K562 (cell line): Measurements from ENCODE around the gene CTNNBL1. TPM values are rescaled to one million over a fixed set of nuclear protein-coding genes. Genes with fewer than 3 reads are reported as not detected.

Experiments used
- ATAC-seq: fragments of 200-7000 bp; cut with Tn5 transposase; 3 replicates; pipeline ENCODE4 v1.9.1; 2020; ENCODE audit warnings: moderate library complexity
- BruUV-seq: library from RNA; stranded (reverse); fragments of 400-500 nt; replicated peaks from 2 replicates; lab custom pipeline; 2021; lab: Mats Ljungman, UMichigan
- CTCF ChIA-PET: fragments of 300-600 bp; formaldehyde crosslinking; extraction: SDS; loops from one replicate; lab custom pipeline; 2021; ENCODE audit warnings: low intra/inter-chr PET ratio; lab: Yijun Ruan, JAX
- POLR2A ChIA-PET: fragments of 300-600, 350-650 bp; sonication (Branson Sonifier 250); formaldehyde crosslinking; extraction: SDS; loops from one replicate; lab custom pipeline; 2021; ENCODE audit warnings: antibody characterized with exemption, inconsistent platforms; lab: Yijun Ruan, JAX
- DNase-seq, 4 experiments: peaks; one replicate each; pipeline versions ENCODE4 v3.0.0 to v3.0.0-alpha.2; 2011 to 2018; ENCODE audit warnings: low spot score in 3 of 4, mixed read lengths in 3 of 4; ENCODE audit errors: extremely low read depth in 1 of 4
- FAIRE-seq: peaks from 2 replicates; lab custom pipeline; 2011; peaks lifted over from hg19 to GRCh38; lab: Jason Lieb, UNC
- H2AFZ ChIP-seq: 2 replicates; pipeline ENCODE4 v1.6.0; 2011; ENCODE audit warnings: low read depth, low read length, control low read depth, inconsistent platforms
- H3K27ac ChIP-seq: fragments of 200-600 bp; 3 replicates; pipeline ENCODE4 v1.8.0; 2011; ENCODE audit warnings: low read depth, mild to moderate bottlenecking, control low read depth, inconsistent platforms, low read length, moderate library complexity, mixed read lengths; ENCODE audit errors: extremely low read depth
- H3K27me3 ChIP-seq, 2 experiments: fragments of 300-600 bp in 1 of 2; 2 replicates in 1 of 2; 3 replicates in 1 of 2; pipeline versions ENCODE4 v1.6.0 to v1.8.0; 2011; ENCODE audit warnings: inconsistent platforms in 2 of 2, low read length in 2 of 2, mild to moderate bottlenecking in 1 of 2, mixed read lengths in 1 of 2, moderate library complexity in 1 of 2; ENCODE audit not compliant: control insufficient read depth in 2 of 2, insufficient read depth in 2 of 2
- H3K36me3 ChIP-seq: fragments of 300-600 bp; 3 replicates; pipeline ENCODE4 v1.8.0; 2011; ENCODE audit warnings: mild to moderate bottlenecking, low read length, inconsistent platforms; ENCODE audit not compliant: control insufficient read depth, insufficient read depth
- H3K4me1 ChIP-seq, 2 experiments: fragments of 200-600 bp in 1 of 2; replicated peaks in 1 of 2; 2 replicates in 1 of 2; 3 replicates in 1 of 2; pipeline versions ENCODE4 v1.5.1 to v1.8.0; 2011; ENCODE audit warnings: inconsistent platforms in 2 of 2, low read length in 2 of 2, mild to moderate bottlenecking in 1 of 2, mixed read lengths in 1 of 2, moderate library complexity in 1 of 2; ENCODE audit not compliant: control insufficient read depth in 2 of 2, insufficient read depth in 2 of 2
- H3K4me2 ChIP-seq: 2 replicates; pipeline ENCODE4 v1.6.1; 2011; ENCODE audit warnings: low read length, control low read depth, inconsistent platforms, mixed read lengths; ENCODE audit not compliant: insufficient read depth
- H3K4me3 ChIP-seq: fragments of 200-600 bp; sonication (generic), shearing (Covaris generic); 2 replicates; pipeline ENCODE4 v1.5.1; 2016; ENCODE audit warnings: control low read depth, inconsistent platforms
- H3K79me2 ChIP-seq: fragments of 200-600 bp; 3 replicates; pipeline ENCODE4 v1.8.0; 2011; ENCODE audit warnings: low read length, inconsistent platforms; ENCODE audit not compliant: control insufficient read depth, insufficient read depth
- H3K9ac ChIP-seq, 2 experiments: 2 replicates each; pipeline versions ENCODE4 v1.6.0 to v1.6.1; 2011; ENCODE audit warnings: low read depth in 2 of 2, low read length in 2 of 2, control low read depth in 1 of 2, inconsistent platforms in 1 of 2, mild to moderate bottlenecking in 1 of 2, mixed read lengths in 1 of 2; ENCODE audit not compliant: insufficient read depth in 1 of 2
- H3K9me1 ChIP-seq: one replicate; pipeline ENCODE4 v1.6.0; 2011; ENCODE audit warnings: inconsistent platforms, mild to moderate bottlenecking, low read length, moderate library complexity; ENCODE audit not compliant: control insufficient read depth, insufficient read depth
- H3K9me3 ChIP-seq: replicated peaks from 2 replicates; pipeline ENCODE4 v1.5.1; 2011; ENCODE audit warnings: low read depth, low read length, inconsistent platforms; ENCODE audit not compliant: control insufficient read depth, insufficient read depth
- H4K20me1 ChIP-seq: replicated peaks from 2 replicates; pipeline ENCODE4 v1.6.1; 2011; ENCODE audit warnings: low read length, inconsistent platforms, mixed read lengths; ENCODE audit not compliant: control insufficient read depth, insufficient read depth
- ARID2 ChIP-seq: fragments of 450-650 bp; IDR thresholded peaks from 2 replicates; pipeline ENCODE4 v1.6.1; 2017; ENCODE audit warnings: antibody characterized with exemption, mild to moderate bottlenecking
- ATF7 ChIP-seq: fragments of 450-650 bp; IDR thresholded peaks from 2 replicates; pipeline ENCODE4 v1.7.1; 2014; ENCODE audit warnings: mild to moderate bottlenecking, moderate library complexity
- L3MBTL2 ChIP-seq: fragments of 450-650 bp; IDR thresholded peaks from 2 replicates; pipeline ENCODE4 v1.6.1; 2016; ENCODE audit warnings: mild to moderate bottlenecking, moderate library complexity
- RHOXF2B ChIP-seq: fragments of 250-450 bp; sonication (Bioruptor Pico); conservative IDR thresholded peaks from 2 replicates; pipeline ENCODE4 v1.5.1; 2021
- SP1 ChIP-seq: sonication (generic); formaldehyde crosslinking; IDR thresholded peaks from 2 replicates; pipeline ENCODE4 v1.8.1; 2022; ENCODE audit warnings: mild to moderate bottlenecking, missing genetic modification reagents
- SRSF3 ChIP-seq: fragments of 200-400 bp; formaldehyde crosslinking; IDR thresholded peaks from 2 replicates; pipeline ENCODE4 v1.6.1; 2016; ENCODE audit warnings: mild to moderate bottlenecking, low read length, moderate library complexity; ENCODE audit not compliant: insufficient read depth
- ZFPM2 ChIP-seq: fragments of 250-450 bp; sonication (Bioruptor Pico); IDR thresholded peaks from 2 replicates; pipeline ENCODE4 v1.5.1; 2022; ENCODE audit warnings: mild to moderate bottlenecking
- ZNF717 ChIP-seq: fragments of 250-450 bp; sonication (Bioruptor Pico); IDR thresholded peaks from 2 replicates; pipeline ENCODE4 v1.5.0; 2021
- in situ Hi-C: fragments of 300-500 bp; cut with MboI; formaldehyde crosslinking; loops from 4 replicates; pipeline ENCODE4 v1.15.0; 2018; ENCODE audit warnings: inconsistent platforms, mixed read lengths
- intact Hi-C: fragments of 100-400 bp; cut with micrococcal nuclease; formaldehyde crosslinking; loops from 2 replicates; pipeline ENCODE4 v1.14.2; 2022
- polyA plus RNA-seq, 8 experiments: library from polyadenylated mRNA; depleted of rRNA in 4 of 8; stranded (reverse) in 5 of 8; unstranded in 3 of 8; fragments of >200 nt; fragmentation: Nextera tagmentation in 2 of 8; fragmentation: Illumina TruSeq in 1 of 8; extraction: Ambion mirVana in 2 of 8; extraction: Trizol in 1 of 8; gene quantifications; 2 replicates each; pipeline versions ENCODE4 v1.2.1 to v1.2.3, GENCODE V29; 2011 to 2014; ENCODE audit warnings: inconsistent platforms in 1 of 8, missing spikeins in 1 of 8
- total RNA-seq, 7 experiments: library from RNA; depleted of rRNA in 6 of 7; stranded (reverse); fragments of >200 nt in 6 of 7; fragmentation: Illumina TruSeq in 2 of 7; extraction: Trizol in 2 of 7; gene quantifications; 2 replicates each; pipeline versions ENCODE4 v1.2.1 to v1.2.3, GENCODE V29; 2011 to 2021; ENCODE audit warnings: low replicate concordance in 1 of 7
- TF ChIP-seq, protein P1 (sequence below): sonication (generic); formaldehyde crosslinking; IDR thresholded peaks from 2 replicates; pipeline ENCODE4 v1.8.0; 2022; ENCODE audit warnings: missing genetic modification reagents, mild to moderate bottlenecking, borderline replicate concordance
- TF ChIP-seq, protein P2 (sequence below): sonication (generic); formaldehyde crosslinking; IDR thresholded peaks from 2 replicates; pipeline ENCODE4 v1.8.1; 2022; ENCODE audit warnings: missing genetic modification reagents
- TF ChIP-seq, protein P3 (sequence below): fragments of 200-800 bp; sonication (Bioruptor generic); IDR thresholded peaks from 2 replicates; pipeline ENCODE4 v1.6.1; 2017; ENCODE audit warnings: missing genetic modification characterization, missing compliant biosample characterization
- TF ChIP-seq, protein P4 (sequence below): conservative IDR thresholded peaks from 2 replicates; pipeline ENCODE4 v1.6.1; 2011; ENCODE audit warnings: low read depth, mild to moderate bottlenecking, low read length; ENCODE audit not compliant: control insufficient read depth

CTNNBL1 gene
- total and polyA plus RNA-seq, 9 of the 15 experiments (the other 6 are each of a cell fraction or from before 2014, with no cell fraction given) = 32.4 to 85.6 (median 43.6) TPM

DNA sequence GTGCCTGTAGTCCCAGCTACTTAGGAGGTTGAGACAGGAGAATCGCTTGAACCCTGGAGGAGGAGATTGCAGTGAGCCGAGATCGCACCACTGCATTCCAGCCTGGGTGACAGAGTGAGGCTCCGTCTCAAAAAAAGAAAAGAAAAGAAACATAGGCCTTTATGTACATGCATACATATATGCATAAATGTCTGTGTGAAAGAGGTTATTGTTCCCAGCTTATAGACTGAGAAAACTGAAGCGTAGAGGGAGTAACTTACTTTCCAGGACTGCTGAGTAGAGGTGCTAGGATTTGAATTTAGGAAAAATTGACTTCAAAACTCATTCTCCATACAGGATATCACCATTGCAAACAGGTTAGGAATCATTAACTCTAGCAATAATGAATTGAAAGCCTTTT is 32.0 kb downstream of the CTNNBL1 start (continued):
- TF ChIP-seq, protein P1, sequence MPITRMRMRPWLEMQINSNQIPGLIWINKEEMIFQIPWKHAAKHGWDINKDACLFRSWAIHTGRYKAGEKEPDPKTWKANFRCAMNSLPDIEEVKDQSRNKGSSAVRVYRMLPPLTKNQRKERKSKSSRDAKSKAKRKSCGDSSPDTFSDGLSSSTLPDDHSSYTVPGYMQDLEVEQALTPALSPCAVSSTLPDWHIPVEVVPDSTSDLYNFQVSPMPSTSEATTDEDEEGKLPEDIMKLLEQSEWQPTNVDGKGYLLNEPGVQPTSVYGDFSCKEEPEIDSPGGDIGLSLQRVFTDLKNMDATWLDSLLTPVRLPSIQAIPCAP = no peak
- TF ChIP-seq L3MBTL2 = no peak
- TF ChIP-seq RHOXF2B (CRISPR knock-in tag) = no peak
- TF ChIP-seq, protein P2, sequence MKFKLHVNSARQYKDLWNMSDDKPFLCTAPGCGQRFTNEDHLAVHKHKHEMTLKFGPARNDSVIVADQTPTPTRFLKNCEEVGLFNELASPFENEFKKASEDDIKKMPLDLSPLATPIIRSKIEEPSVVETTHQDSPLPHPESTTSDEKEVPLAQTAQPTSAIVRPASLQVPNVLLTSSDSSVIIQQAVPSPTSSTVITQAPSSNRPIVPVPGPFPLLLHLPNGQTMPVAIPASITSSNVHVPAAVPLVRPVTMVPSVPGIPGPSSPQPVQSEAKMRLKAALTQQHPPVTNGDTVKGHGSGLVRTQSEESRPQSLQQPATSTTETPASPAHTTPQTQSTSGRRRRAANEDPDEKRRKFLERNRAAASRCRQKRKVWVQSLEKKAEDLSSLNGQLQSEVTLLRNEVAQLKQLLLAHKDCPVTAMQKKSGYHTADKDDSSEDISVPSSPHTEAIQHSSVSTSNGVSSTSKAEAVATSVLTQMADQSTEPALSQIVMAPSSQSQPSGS = no peak
- no peak for TF ChIP-seq ZFPM2 (CRISPR knock-in tag)

DNA sequence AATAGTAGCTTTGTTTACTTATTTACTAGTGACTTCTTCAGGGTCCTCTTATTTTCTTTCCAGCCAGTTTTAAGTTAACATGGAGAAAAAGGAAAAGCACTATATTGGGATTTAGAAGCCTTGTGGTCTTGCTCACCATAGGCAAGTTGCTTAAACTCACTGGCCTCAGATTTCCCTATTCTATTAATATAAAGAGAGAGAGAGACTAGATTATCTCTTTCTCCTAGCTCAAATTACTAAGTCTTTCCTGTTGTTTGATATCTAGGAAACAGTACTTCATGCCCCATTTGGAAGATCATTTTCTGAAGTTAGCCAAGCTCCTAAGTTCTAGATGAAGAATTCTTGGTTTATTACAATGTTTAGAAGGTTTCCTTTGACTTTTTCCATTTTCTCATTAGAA is 32.5 kb downstream of the CTNNBL1 start:
- CTCF ChIA-PET = no interaction called here
- POLR2A ChIA-PET = interaction anchor here (0.5 to 1.4 kb wide), 4 partner anchors 9 to 891 kb away, joined by 3 to 4 read pairs (median 3); no protein-coding TSS in a partner anchor
- H3K9me3 ChIP-seq = no peaks in the 10 kb centered on the region
- in situ Hi-C loops = no loop called here
- H3K9me1 ChIP-seq = no peaks in the 10 kb centered on the region
- H4K20me1 ChIP-seq = no peaks in the 10 kb centered on the region
- no peak overlapping the region for H3K9ac ChIP-seq
- ATAC-seq (no peak), DNase-seq (no peak), FAIRE-seq (no peak)
- no peak overlapping the region for H2AFZ ChIP-seq
- intact Hi-C loops = no loop called here
- H3K27ac ChIP-seq = no peak overlapping the region
- no peak overlapping the region for H3K4me3 ChIP-seq
- no peaks in the 10 kb centered on the region for H3K36me3 ChIP-seq
- no peaks in the 10 kb centered on the region; a peak in 1 of 5 replicates for H3K4me1 ChIP-seq
- no TSS peak for BruUV-seq
- no peaks in the 10 kb centered on the region for H3K27me3 ChIP-seq
- no peak overlapping the region for H3K4me2 ChIP-seq
- TF ChIP-seq, protein P3, sequence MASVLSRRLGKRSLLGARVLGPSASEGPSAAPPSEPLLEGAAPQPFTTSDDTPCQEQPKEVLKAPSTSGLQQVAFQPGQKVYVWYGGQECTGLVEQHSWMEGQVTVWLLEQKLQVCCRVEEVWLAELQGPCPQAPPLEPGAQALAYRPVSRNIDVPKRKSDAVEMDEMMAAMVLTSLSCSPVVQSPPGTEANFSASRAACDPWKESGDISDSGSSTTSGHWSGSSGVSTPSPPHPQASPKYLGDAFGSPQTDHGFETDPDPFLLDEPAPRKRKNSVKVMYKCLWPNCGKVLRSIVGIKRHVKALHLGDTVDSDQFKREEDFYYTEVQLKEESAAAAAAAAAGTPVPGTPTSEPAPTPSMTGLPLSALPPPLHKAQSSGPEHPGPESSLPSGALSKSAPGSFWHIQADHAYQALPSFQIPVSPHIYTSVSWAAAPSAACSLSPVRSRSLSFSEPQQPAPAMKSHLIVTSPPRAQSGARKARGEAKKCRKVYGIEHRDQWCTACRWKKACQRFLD (CRISPR knock-in tag) = no peak
- TF ChIP-seq SRSF3 (no peak), ARID2 (no peak), SP1 (CRISPR knock-in tag) (no peak), ATF7 (no peak), ZNF717 (CRISPR knock-in tag) (no peak)
- TF ChIP-seq, protein P4, sequence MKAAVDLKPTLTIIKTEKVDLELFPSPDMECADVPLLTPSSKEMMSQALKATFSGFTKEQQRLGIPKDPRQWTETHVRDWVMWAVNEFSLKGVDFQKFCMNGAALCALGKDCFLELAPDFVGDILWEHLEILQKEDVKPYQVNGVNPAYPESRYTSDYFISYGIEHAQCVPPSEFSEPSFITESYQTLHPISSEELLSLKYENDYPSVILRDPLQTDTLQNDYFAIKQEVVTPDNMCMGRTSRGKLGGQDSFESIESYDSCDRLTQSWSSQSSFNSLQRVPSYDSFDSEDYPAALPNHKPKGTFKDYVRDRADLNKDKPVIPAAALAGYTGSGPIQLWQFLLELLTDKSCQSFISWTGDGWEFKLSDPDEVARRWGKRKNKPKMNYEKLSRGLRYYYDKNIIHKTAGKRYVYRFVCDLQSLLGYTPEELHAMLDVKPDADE = no peak
- H3K79me2 ChIP-seq = no peaks in the 10 kb centered on the region
